Esophagus squamous epithelium (tissue), 4 donors: Measurements from ENCODE around the gene CLUH.

Experiments used
- CTCF ChIP-seq, 6 experiments: fragments of 450-650 bp in 4 of 6; fragments of 200-600 bp in 2 of 6; sonication (generic) in 2 of 6; IDR thresholded peaks; one replicate each; pipeline ENCODE4 v1.5.1; 2016 to 2019; ENCODE audit warnings: antibody characterized with exemption in 6 of 6, mild to moderate bottlenecking in 4 of 6, moderate library complexity in 4 of 6
- POLR2A ChIP-seq, 4 donors: fragments of 450-650 bp; IDR thresholded peaks; one replicate each; pipeline ENCODE4 v1.6.1; 2017; ENCODE audit warnings: antibody characterized with exemption in 4 of 4, mild to moderate bottlenecking in 4 of 4, moderate library complexity in 3 of 4

DNA sequence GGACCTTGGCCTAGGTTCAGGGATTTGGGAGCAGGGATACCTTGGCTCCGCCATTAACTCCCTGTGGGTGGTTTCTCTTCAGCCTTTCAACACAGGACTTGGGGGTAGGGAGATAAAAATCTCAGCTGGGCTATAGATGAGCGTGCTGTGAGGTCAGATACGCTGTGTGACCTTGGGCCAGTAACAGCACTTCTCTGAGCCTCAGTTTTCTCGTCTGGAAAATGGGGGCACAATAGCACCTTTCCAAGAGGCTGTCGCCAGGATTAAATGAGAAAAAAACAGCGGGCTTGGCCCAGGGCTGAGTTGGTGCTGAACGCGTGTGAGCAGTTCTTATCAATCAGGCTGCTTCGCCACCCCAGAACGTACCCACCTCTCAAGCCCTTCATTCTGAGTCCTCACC, 20.2 kb upstream of the CLUH start:
- TF ChIP-seq CTCF (IDR thresholded peaks at IDR 0.05) (no peak), POLR2A (IDR thresholded peaks at IDR 0.05) (no peak)
